GM18909 (cell line): ENCODE data around the gene OXLD1.

Experiments used
- ATAC-seq: cut with Tn5 transposase; IDR thresholded peaks from one replicate; pipeline ENCODE4 v1.9.1; 2021; ENCODE audit warnings: mild to moderate bottlenecking; ENCODE audit not compliant: unreplicated experiment, poor library complexity

Gene OXLD1

DNA sequence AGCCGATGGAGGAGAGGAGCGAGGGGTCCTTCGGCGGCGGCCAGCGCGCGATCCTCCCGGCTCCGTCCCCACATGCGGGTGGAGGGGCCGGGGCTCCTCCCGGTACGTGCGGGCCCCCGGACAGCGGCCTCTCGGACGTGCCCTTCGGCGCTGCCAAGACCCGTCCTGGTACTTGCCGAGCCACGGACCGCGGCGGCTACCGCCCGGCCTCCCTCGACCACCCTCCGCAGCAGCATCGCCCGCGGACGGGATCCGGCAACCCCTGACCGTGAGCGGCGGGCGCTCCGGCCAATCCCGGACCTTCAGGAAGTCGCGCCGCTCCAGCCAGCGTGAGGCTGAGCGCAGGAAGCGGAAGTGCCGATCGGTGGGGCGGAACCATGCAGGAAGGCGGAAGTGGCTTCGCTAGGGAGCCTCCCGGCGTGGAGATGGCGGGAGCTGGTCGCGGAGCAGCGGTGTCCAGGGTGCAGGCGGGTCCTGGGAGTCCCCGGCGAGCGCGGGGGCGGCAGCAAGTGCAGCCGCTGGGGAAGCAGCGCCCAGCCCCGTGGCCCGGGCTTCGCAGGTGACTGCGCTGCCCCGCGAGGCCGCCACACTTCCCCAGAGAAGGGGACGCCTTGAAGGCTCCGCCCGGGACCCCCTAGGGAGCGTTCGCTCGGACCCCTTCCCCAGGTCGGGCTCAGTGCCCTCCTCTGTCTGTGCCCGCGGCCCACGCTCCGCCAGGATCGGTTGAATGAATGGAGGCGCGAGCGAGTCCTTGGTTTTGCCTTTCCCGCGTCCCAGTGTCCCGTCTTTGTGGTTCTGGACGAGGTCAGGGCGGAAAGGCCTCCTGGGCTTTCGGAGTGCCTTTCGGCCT, at the start of gene OXLD1, which contains the start of gene CCDC137:
Gene OXLD1 (minus strand): TSS at position 264 of the 850 bp plus-strand sequence. CDS start 28 bp downstream, at position 236.
Gene CCDC137 (plus strand): TSS at position 396 of the 850 bp plus-strand sequence. CDS start 30 bp downstream, at position 426.
- ATAC-seq, result peak; percentile 92

- no peak for ATAC-seq
Observed at GRCh38 chr17:81715107-81715871, 48.9 kb upstream of the OXLD1 start.

DNA sequence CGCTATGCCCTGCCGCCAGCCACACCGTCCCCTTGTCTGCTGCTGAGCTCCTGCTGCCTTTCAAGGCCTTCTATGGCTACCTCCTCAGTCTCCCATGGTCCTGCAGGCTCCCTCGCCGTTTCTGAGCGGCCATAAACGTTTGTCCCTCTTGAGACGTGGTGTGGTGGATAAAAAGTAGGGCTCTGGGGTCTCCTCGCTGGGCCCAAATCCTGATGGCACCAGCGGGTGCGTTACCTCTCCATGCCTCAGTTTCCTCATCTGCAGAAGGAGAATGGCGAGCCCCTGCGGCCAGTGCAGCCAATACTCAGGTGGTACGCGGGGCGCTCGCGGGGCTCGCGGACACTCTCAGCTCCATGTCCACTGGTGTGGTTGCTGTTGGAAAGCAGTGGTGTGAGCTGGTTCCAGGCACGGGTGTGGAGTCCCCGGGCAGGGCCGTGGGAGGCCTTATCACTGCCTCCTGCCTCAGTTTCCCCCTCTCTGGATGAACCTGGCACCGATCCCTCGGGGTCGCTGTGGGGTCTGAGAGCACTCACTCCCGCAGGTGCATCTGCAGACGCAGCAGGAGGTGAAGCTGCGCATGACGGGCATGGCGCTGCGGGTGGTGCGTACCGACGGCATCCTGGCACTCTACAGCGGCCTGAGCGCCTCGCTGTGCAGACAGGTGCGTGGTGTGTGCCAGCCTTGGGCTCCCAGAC, 48.2 kb upstream of the OXLD1 start:
- no peak for ATAC-seq

DNA sequence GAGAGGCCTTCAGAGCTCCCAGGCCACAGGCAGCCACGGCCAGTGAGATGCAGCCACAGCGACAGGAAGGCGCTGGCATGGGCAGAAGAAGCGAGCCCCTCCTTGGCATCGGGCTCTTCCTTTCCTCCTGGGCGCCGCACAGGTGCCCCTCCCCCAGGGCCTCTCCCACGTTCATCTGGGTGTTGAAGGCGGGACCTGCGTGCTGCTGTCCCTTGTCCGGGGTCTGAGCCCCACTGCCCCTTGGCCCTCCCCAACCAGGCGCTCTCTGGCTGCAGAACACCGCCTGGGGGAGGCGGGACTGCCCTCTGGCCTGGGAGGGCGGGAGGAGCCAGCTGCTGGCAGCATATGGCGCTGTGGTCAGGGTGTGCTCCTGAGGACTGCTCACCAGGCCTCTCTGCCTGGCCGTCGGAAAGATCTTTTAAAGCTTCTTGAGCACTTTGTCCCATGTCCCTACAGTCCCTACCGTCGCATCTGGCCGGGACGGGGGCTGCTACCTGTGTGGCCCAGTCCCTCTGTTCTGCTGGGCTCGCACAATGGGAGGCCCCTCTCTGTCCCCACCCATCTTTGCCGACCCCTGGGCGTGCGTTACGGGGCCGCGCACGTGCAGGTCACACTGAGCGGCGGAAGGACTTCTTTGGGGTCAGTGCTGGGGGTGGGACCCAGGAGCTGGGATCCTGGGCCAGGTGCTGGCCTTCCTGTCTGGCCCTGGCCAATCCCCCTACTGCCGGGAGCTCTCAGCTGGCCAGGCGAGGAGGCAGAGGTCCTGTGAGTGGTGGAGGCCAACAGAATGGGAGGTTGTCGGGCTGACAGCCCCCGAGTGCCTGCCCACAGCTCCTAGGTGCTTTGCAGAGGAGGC, 47.4 kb upstream of the OXLD1 start:
- no peak for ATAC-seq

DNA sequence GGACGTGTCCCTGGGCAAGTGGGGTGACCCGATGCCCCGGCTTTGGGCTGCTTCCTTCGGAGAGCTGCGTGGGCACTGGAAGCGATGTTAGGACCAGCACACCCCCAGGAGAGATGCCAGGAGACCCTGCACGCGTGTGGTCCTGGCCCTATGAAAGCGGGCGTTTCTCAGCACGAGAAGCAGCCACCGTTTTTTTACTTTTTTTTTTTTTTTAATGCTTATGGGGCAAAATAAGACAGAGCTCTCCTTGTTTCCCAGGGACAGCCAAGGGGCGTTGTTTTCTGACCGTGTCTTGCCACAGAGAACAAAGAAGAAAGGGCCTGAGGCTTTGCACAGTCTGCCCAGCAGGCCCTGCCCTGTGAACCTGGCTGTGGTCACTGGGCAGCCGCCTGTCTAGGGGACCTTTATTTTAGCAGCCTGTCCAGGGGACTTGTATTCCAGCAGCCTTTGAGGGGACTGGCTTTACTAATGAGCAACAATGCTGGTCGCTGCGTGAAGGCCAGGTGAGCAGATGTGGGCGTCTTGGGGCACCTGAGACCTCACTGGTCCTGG, 46.7 kb upstream of the OXLD1 start:
- no peak for ATAC-seq

- ATAC-seq, result peak; percentile 6
Observed at GRCh38 chr17:81712468-81713003, 46.1 kb upstream of the OXLD1 start.

DNA sequence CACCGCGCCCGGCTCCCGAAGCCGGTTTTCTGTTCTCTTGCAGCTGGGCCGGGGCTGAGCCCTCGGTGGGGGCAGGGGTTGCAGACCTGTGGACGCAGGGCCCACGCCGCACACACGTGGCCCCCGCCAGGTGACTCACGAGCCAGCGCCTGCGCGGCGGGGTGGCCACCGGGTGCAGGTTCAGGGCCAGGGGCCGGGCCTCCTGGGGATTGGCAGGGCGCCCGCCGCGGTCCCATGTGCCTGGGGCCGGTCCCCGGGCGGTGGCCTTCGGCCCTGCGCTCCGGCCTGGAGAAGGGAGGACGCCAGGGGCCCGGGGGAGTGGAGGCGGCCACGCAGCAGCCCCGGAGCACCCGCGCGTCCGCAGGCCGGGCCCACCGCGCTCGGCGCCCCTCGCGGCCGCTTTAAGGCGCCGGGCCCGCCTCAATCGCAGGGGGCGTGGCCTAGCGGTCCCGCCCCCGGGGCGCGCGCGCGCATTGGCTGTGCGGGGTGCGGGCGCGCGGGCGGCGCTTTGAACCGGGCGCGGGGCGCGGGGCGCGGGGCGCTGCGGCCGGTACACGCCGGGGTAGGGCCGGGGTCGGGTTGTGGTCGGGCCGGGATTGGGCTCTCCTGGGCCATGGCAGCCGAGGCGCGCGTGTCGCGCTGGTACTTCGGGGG, 45.5 kb upstream of the OXLD1 start, which contains the start of gene SLC25A10:
Gene SLC25A10 (plus strand): TSS at position 471 of the 654 bp plus-strand sequence. CDS start 143 bp downstream, at position 614.
- ATAC-seq, result peak; percentile 65

GRCh38 chr17:81710514-81711308, 44.3 kb upstream of the OXLD1 start:
- no peak for ATAC-seq

DNA sequence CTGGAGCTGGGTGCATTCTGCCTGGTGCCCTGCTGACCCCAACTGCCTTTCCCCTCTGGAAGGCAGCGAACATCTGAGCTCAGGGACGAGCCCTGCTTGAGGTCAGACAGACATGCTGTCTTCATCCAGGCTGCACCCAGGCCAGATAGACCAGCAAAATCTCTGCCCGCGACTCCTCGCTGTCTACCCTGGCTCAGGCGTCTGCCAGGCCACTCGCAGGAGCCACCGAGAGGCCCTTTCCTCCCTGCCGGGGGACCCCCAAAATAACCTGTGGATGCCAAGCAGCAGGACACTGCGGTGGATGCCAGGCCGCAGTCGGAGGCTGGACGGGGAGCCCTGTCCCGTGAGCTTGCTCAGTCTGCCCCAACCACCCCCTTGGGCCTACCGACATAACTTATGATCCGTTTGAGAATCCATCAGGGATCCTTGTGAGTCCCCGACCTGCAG, 42.4 kb upstream of the OXLD1 start:
- ATAC-seq, result no peak

- no peak for ATAC-seq
Observed at GRCh38 chr17:81707725-81708646, 41.6 kb upstream of the OXLD1 start.

GRCh38 chr17:81706757-81707624, 40.6 kb upstream of the OXLD1 start:
- no peak for ATAC-seq

- no peak for ATAC-seq
Observed at GRCh38 chr17:81706232-81706611, 39.8 kb upstream of the OXLD1 start.

DNA sequence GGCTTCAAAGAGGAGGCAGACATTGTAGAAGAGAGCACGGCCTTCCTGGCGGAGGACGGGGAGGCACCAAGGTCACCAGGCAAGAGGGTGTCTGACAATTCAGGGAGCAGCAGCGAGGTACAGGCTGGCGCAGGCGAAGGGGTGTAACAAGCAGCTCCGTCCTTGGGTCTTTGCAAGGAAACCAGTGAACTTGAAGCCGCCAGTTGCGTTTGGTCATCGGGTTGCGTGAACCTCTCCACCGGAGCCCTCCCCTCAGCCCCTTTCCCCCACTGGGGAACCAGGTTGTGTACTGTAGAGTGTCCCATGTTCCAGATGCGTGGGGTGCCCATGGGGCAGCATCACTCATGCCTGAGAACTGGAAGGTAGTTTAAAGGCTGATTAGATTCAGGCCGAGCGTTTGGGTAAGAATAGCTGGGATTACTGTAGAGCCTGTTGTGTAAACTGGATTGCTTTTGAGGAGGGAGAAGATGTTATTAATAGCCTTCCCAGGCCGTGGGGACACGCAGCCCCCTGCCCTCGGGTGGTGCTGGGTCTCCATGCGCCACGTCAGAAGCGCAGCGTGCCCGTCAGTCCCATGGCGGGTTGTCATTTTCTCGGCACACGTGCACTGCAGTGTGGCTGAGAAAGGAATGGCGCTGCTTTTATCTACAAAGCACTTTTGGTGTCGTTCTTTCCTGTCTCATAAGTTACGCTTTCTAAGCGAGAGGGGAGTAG, 39.3 kb upstream of the OXLD1 start:
- no peak for ATAC-seq

GRCh38 chr17:81703747-81704654, 37.6 kb upstream of the OXLD1 start:
- no peak for ATAC-seq
